HK-2 (cell line): Measurements from ENCODE around the gene NCF4.

Source experiments
- DNase-seq: peaks from one replicate; pipeline ENCODE4 v3.0.0-alpha.2; 2018; ENCODE audit not compliant: unreplicated experiment

The NCF4 gene

DNA sequence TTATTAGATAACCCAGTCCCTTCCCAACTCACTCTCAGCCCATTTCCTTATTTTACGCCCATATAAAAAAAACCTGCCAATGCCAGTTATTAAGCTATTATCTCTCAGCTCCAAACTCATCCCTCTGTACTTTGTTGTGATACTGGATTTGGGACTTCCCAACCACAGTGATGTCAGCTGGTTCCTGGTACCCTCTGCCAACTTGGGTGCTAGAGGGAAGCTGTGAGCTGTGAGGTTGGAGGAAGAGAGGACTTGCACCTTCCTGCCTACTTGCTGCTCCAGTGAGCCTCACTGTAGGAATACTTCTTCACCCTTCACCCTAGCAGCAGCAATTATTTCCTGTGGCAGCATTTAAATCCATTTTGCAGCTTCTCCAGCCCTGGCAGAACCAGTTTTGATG, 33.5 kb downstream of the NCF4 start:
- no peak for DNase-seq

DNA sequence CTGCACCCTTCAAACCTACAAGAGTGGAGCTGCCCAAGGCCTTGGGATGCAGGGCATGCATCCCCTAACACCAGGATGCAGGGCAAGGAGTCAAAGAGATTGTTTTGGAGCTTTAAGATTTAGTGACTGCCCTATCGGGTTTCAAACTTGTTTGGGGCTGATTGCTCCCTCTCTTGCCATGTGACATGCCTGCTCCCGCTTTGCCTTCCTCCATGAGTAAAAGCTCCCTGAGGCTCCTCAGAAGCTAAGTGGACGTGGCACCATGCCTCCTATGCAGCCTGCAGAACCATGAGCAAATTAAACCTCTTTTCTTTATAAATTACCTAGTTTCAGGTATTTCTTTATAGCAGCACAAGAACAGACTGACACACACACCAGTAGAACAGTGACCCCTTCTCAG, 36.8 kb downstream of the NCF4 start:
- DNase-seq, result no peak

DNA sequence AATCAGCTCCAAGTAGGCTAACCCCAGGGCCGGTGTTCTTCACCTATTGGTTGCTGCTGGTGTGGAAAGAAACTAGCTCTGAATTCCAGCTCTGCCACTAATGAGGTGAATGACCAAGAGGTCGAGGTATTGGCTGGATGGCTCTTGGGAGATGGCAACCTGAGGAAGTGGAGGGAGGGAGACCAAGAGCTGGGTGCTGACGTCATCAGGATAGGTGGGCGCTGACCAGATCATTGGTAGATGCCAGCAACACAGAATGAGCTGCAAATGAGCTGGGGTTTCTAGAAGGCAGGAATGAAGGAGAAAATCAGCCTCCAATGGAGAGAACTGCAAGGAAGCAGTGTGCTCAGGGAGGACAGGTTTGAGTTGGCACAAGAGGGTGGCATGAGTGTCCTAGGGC, 37.9 kb downstream of the NCF4 start:
- DNase-seq, result no peak

DNA sequence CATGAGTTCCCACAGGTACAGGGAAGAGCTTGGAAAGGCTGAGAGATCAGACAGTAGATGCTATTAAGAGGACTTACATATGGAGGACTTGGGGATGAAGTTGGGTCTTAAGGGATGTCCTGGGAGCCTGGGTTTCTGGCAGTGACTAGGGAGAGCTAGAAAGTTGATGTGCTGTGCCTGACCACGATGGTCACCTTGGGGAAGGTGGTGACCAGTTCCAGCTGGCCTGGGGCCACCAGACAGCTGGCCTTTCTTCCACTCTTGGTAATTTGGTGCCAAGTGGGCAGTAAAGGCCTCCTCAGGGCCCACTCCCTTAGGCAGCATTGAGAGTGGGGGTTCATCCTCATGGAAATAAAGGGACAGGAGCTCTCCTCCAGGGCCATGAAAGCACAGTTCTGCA, 38.7 kb downstream of the NCF4 start:
- DNase-seq, result no peak

DNA sequence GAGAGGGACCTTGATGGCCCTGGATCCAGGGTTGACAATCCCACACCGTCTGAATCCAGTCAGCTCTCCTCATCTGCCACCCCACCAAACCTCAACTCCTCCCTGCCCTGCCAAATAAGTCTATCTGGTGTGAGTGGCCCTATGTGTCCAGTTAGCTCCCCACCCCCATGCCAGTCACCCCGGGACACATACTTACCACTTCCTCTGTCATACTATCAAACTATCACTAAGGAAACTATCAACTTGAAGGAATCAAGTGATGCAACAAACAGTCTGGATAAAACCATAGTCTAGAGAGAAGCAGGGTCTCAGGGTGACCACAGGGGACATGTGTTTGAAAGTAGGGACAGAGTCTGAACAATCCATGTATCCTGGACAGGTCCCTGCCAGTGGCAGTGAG, 39.4 kb downstream of the NCF4 start:
- DNase-seq, result no peak

DNA sequence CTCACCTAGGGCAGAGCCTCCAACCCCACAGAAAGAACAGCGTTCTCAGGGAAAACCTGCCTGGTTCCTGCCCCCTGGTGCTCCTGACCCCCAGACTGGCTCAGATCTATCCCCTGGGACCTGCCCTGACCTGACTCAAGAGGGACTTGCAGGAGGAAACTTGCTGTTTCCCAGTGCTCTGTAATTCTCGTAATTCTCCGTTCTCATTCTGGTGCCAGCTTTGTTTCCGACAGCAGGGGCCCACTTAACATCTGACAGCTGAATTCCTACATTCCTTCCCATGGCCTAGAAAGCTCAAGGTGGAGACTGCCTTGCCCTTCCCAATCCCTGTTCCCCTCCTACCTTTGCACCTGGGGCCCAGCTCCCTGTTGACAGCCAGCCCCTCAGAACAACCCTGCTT, 40.1 kb downstream of the NCF4 start:
- DNase-seq, result no peak

DNA sequence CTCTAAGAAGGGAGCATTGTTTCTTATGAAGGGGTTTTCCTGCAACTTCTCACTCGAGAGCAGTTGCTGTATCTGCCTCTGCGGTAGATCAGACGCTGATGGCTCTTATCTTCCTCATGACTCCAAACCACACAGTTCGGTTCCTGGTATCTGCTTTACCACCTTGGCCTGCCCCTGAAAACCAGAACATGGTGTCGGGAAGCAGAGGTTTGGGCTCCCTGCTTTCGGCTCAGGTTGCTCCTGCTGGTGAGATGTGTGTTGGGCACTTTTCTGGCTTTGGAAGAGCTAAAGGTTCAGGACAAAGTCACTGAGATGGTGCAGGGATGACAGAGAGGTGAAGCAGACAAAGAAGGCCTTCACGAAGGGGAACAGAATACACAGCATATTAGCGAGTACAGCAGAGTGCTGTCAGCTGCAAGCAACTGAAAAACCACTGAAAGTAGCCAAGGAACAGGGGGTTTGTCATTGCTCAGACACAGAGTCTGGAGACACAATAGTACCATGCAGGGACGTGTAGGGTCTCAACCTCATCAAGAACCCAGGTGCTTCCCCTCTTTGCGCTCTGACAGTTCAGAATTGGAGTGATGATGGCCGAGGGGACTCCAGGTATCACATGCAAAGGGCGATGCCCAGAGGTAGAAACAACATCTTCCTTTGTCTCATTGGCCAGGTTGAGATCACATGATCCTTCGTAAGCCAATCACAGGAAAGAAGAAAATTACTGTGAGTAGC, 40.8 kb downstream of the NCF4 start:
- DNase-seq, result no peak

DNA sequence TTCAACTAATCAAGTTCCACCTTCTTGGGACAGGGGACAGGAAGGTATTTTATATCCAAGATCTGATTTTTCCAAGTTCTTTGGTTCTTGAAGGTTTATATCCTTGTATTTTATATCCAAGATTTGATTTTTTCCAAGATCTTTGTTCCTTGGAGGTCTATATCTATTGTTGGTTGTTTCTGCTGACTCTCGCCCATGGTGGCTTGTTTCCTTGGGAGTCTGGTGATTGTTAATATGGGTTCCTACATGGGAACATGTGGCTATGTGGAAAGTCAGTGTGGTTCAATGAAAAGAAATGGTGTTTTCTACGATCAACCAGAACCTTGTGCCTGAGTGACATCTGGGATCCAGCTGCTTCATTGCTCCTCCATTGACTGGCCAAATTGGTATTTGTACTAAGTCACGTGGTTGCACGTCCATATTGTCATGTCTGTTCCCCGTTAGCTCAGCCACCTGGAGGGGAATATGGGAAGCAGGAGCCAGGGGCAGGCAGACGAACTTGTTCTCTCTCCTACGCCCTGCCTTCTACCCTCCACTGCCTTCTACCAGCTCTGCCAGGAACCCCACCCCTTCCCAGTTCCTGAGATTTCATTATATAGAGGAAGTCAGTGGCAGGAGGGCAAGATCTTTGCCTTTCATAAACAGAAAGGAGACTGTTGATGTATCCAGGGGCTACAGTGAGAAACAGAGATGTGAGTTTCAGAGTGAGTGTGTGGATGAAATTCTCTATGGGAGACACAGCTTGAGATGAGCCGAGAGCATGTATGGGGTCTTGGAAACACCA, 41.5 kb downstream of the NCF4 start:
- no peak for DNase-seq

DNA sequence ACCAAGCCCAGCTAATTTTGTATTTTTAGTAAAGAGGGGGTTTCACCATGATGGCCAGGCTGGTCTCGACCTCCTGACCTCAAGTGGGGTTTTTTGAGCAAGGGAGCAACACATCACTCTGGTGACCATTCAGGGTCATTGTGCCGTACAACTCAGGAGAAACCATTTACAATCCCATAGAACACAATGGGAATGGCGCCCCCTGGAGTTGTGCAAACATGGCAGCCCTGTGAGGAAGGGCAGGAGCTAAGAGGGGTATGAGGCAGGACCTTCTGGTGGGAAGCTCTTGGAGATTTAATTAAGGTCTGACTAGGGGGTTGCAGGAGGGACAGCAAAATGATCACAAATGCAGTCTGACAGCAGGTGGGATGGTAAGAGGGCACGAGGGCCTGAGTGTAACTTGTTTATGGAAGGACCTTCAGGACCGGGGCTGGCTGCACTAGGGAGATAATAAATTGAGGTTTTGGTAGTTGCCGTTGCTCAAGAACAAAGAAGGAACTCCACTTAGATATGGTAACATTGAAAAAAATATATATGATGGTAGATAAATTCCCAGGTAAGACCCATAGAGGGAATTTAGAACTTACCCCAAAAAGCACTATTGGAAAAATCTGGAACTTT, 43.6 kb downstream of the NCF4 start:
- DNase-seq, result no peak

DNA sequence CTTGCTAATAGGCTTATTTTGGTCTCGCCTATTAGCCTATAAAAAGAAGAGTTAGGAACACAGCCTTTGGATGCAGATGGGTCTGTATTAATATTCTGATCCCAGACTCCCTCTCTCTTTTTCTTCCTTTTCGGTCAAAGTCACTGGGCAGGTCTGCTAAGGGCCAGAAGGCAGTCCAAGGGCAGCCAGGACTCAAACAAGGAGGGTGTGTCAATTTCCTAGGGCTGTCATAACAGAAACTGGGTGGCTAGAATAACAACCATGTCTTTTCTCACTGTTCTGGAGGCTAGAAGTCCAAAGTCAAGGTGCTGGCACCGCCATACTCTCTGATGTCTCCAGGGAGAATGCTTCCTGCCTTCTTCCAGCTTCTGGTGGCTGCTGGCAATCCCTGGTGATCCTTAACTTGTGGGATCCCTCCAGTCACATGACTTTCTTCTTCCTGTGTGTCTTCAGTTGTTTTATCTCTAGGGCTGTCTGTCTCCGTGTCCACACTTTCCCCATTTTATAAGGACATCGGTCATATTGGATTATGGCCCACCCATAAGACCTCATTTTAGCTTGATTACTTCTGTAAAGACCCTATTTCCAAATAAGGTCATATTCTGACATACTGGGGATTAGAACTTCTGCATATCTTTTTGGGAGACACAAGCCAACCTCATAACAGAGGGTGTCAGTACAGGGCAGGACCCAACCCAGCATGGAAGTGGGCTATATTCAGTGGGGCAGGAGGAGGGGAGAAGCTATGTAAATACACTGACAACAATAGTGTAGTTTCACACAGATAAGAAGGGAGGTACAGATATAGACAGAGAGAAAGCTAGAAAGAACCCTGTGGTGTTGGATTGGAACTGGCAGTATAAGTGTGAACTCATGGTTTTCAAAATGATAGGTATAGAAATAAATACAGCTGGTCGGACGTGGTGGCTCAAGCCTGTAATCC, 46.7 kb downstream of the NCF4 start:
- DNase-seq, result no peak

DNA sequence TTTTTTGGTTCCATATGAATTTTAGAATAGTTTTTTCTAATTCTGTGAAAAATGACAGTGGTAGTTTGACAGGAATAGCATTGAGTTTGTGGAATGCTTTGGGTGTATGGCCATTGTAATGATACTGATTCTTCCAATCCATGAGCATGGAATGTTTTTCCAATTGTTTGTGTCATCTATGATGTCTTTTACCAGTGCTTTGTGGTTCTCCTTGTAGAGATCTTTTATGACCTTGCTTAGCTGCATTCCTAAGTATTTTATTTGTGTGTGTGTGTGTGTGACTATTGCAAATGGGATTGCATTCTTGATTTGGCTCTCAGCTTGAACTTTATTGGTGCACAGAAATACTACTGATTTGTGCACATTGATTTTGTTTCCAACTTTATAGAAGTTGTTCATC, 49.7 kb downstream of the NCF4 start:
- DNase-seq, result no peak

DNA sequence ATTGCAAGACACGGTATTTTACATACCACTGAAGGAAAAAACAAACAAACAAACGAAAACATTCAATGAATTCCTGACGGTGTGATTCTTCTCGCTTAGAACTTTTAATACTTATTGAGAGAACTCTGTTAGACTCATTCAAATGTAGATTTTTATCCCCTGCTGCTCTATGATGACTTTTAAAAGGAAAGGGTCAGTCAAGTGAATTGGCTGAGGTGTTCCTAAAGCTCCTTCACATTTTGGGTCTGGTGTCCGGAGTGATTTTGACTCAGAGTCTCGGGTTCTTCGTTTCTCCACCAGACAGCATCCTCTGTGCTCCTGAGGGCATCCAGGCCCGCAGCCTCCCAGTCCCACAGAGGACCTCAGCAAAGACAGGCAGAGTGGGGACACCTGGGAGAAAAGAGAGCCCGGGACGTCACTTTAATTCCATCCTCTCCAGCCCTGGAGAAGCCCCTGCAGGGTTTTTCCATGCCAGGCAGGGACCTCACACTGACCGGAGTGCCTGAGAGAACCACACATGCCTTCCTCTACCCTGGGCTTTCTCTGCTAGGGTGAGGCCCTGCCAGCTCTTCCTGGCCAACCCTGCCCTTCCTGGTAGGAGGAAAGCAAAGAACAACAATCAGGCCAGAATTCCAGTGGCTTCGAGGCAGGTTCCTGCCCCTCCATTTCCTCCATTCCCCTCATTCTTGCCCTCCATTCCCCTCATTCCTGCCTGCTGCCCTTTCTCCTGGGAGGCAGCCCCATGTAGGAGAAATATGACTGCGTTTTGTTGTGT, 51.3 kb downstream of the NCF4 start:
- no peak for DNase-seq

DNA sequence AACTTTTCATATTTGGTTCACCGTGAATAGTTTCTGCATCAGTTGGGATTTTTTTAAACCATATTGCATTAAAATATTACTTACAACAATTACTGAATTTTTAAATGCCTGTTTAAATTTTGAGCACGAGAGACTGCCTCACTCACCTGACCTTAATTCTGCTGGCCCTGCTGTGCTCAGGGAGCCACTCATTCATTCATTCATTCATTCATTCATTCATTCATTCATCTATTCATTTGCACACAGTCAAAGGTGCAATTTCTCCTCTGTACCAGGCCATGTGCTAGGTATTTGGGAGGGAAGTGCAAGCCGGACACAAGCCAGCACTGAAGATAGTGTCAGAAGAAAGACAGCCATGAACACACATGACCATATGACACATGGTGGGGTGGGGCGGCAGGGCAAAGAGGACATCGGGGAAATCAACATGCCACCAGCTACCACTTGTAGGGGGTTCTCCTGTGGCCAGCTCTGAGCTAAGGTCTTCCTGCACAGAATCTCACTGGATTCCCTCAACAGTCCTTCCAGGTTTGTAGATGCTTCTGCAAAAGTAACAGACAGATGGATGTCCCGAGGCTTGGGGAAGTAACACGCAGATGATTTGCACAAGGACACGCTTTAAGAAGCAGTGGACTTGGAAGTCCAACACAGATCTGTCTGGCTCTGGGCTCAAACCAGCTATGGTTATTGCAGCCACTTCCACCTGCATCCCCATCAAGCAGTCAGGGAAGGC, 52.1 kb downstream of the NCF4 start:
- DNase-seq, result no peak

DNA sequence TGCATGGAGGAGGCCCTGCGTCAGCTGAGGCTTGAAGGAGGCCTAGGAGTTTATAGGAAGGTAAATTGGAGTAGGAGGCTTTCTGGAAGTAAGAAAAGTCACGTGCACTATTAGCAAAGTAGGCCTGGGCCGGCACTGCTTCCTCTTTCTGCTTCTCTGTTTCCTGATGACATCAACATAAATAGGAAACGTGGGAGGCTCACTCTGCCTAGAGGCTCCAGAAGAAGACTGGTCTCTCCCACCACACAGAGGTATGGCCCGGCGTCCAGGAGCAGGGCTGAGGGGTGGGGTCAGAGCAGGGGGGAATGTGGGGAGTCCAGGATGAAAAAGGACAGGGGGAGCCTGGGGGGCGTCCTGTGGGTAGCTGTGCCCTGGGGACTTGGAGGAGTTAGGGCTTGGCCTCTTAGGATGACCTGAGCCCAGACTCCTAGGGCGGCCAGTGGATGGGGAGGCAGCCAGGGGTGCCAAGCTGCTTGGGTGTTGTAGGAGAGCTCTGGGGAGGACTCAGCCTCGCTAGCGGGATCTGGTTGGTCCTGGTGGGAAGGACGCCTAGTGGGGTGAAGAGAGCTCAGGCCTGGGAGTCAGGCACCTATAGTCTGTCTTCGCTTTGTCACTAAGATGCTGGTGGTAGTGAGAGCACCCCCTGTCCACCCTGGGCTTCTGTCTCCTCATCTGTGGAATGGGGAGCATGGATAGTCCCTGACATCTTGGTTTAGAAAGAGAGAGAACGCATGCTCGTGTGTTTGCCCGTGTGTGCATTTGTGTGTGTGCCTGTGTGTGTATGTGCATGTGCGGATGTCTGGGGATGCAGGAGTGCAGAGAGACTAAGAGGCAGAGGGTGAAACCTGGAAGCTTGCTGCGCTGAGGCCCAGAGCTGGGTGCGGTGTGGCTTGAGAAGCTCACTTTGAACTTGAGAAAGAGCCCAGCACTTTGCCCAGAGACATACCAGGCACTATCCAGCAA, 52.9 kb downstream of the NCF4 start, which contains the start of gene CSF2RB:
TSS of gene CSF2RB (plus strand) at position 202 of the 963 bp plus-strand sequence. CDS start 8,580 bp downstream, outside the sequence.
- DNase-seq, result no peak

DNA sequence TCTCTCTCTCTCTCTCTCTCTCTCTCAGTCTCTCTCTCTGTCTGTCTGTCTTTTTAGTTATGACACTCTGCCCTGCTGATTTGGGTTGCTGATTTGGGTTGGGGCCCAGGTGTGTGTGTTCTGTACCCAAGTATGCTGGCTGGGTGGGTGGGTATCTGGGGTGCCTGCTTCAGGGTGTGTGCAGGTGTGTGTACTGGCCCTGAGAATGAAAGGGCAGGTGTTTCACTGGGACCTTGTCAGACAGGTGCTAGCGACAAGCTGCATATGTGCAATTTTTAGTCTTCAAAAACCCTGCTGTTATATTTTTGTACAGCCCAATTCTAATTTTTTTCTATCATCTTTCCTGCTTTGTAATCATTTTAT, 53.6 kb downstream of the NCF4 start:
- DNase-seq, result no peak

DNA sequence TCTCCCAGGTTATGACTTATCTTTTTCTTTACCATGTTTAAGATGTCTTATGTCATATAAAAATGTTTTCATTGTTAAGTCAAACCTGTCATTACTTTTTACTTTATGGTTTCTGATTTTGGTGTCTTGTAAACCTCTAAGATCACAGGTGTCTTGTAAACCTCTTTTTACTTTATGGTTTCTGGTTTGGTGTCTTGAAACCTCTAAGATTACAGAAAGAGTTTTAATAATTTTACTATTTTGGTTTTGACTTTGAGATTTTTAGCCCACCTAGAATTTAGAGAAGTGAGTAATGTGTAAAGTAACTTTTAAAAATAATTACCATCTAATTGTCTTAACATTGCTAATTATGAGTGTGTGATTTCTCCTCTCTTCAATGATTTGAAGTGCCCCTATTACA, 55.2 kb downstream of the NCF4 start:
- DNase-seq, result no peak

DNA sequence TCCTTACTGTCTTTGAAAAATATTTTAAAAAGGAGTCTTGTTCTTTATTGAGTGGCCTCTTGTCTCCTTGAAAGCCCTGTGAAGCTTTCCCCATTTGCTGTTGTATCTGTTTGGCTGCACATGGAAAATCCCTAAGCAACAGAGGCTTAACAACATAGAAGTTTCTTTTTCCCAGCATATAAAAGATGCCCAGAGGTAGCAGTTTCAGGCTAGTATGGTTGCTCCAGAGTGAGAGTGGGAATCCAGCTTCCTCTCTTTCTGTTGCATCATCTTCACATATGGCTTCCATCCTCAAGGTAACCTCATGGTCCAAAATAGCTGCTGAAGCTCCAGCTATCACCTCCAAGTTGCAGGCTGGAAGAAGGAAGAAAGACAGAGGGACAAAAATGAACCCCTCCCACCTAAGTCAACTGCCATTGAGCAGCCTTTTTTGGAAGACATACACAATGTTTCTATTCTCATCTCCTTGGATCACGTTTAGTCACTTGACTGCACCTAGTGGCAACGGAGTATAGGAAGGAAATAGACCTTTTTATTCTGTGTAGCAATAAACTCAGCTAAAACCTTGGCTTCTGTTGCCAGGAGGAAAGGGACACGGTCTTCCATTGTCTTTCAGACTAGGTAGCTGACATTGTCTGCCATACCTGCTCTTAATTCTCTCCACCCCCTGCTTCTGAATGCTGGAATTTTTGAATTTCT, 57.9 kb downstream of the NCF4 start:
- DNase-seq, result no peak

DNA sequence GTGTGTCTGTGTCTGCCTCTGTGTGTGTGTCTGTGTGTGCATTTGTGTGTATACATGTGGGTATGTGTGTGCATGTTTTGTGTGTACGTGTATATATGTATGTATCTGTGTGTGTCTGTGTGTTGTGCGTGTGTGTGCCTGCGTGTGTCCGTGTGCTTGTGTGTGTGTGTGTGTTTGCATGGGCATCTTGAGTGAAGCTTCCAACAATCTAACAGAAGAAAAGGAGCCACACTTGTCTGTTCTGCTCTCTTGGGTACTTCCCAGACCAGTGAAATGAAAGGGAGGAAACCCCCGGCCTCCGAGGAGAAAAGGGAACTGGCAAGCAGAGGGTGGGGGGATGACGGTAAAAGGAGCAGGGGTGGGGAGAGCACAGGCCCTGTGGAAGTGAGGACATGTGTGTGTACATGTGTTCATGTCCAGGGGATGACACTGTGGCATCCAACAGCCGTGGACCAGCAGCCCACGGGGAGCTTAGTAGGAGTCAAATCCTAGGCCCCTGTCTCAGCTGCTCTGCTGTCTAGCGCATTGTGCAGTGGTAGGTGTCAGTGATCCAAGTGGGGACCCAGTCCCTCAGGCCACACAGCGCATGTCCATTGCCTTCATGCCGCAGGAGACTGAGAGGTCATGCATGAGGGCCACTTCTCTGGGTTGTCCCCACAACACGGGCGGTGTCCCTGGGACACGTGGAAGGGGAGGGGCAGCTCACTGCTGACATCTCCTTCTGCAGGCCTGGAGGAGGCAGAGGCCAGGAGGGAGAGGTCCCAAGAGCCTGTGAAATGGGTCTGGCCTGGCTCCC, 60.7 kb downstream of the NCF4 start:
- DNase-seq, result no peak
